ENCODE measurements around the gene HNMT.
A peak's percentile ranks its signal among the peaks of the same experiment; 100 is the strongest.

GRCh38 chr2:137947728-137948336, 16.4 kb upstream of the HNMT start:
- TF ChIP-seq CTCF (IDR thresholded peaks at IDR 0.05; ENCODE audit: control extremely low read depth in 1 of 3, insufficient read depth in 1 of 3, low read depth in 1 of 3, low read length in 3 of 3) (peak in 2 of 3 experiments; percentile 68 to 74; a peak in 3 of 4 replicates), ZNF274 (IDR thresholded peaks at IDR 0.05; ENCODE audit: borderline replicate concordance, extremely low read depth, low read length) (no peak), EZH2 (IDR thresholded peaks at IDR 0.05; ENCODE audit: low read depth, low read length, severe bottlenecking) (no peak), RAD21 (IDR thresholded peaks at IDR 0.05 in 1 of 2, conservative IDR thresholded peaks at IDR 0.05 in 1 of 2; ENCODE audit: low read depth in 2 of 2, low read length in 2 of 2) (peak; percentile 77 to 79), GABPA (IDR thresholded peaks at IDR 0.05; ENCODE audit: borderline replicate concordance, insufficient read depth, low read length) (no peak), MAFK (IDR thresholded peaks at IDR 0.05; ENCODE audit: low read depth, low read length) (0 out of 2 replicates have a peak, but pooled peaks have one; percentile 12), TAF1 (IDR thresholded peaks at IDR 0.05; ENCODE audit: low read depth, low read length) (no peak), CREB1 (IDR thresholded peaks at IDR 0.05) (no peak), EP300 (IDR thresholded peaks at IDR 0.05; ENCODE audit: borderline replicate concordance in 1 of 2, low read depth in 2 of 2, low read length in 2 of 2) (no peak), KDM1A (IDR thresholded peaks at IDR 0.05; ENCODE audit: borderline replicate concordance, low read length) (no peak), CEBPB (IDR thresholded peaks at IDR 0.05; ENCODE audit: low read depth, low read length) (no peak), EGR1 (IDR thresholded peaks at IDR 0.05; ENCODE audit: borderline replicate concordance, low read depth, low read length) (no peak), SP2 (IDR thresholded peaks at IDR 0.05; ENCODE audit: low read length) (no peak), HDAC6 (IDR thresholded peaks at IDR 0.05; ENCODE audit: low read depth, low read length) (no peak)
